ENCODE results near the gene TUBA4A. TPM values are rescaled to one million over a fixed set of nuclear protein-coding genes. Genes with fewer than 3 reads are reported as not detected.

Gene TUBA4A
- total and polyA plus RNA-seq, 9 of the 15 experiments (the other 6 are each of a cell fraction or from before 2014, with no cell fraction given) = 25.1 to 174 (median 42.4) TPM

GRCh38 chr2:219297766-219298456 lies 44.2 kb upstream of the TUBA4A start (continued):
- TF ChIP-seq FOXJ2 (tag; IDR thresholded peaks at IDR 0.05) (no peak), PCBP2 (IDR thresholded peaks at IDR 0.05; ENCODE audit: low read depth, low read length, poor library complexity, severe bottlenecking) (no peak)

GRCh38 chr2:219296631-219297391 lies 43.1 kb upstream of the TUBA4A start:
- H4K20me1 ChIP-seq (replicated peaks; ENCODE audit: control insufficient read depth, insufficient read depth, low read length) = no peaks in the 10 kb centered on the region
- H3K4me3 ChIP-seq = no peak overlapping the region
- peaks cover 8 to 25% of the 10 kb centered on the region in 2 experiments for H3K27me3 ChIP-seq (ENCODE audit: control insufficient read depth in 2 of 2, insufficient read depth in 2 of 2, low read length in 2 of 2)
- H2AFZ ChIP-seq (ENCODE audit: low read depth, low read length) = no peak overlapping the region
- BruUV-seq (replicated peaks) = no TSS peak
- no peaks in the 10 kb centered on the region for H3K79me2 ChIP-seq (ENCODE audit: control insufficient read depth, insufficient read depth, low read length)
- H3K9me1 ChIP-seq (ENCODE audit: control insufficient read depth, insufficient read depth, low read length) = no peaks in the 10 kb centered on the region
- WGBS (ENCODE audit: insufficient coverage, low coverage, missing lambda C conversion rate) = 83% methylated on average over 8 of the region's 25 CpGs
- no peak for ATAC-seq
- 0 out of 2 replicates have a peak, but pooled peaks have one; percentile 16 for TF ChIP-seq RBFOX2 (IDR thresholded peaks at IDR 0.05; ENCODE audit: low read depth, low read length)
- no peak for TF ChIP-seq BRF2 (IDR thresholded peaks at IDR 0.05; ENCODE audit: borderline replicate concordance, insufficient read depth, insufficient read length)
- peak overlapping the region in 1 of 2 experiments; percentile 79; a peak in 2 of 4 replicates for H3K9ac ChIP-seq (ENCODE audit: insufficient read depth in 1 of 2, low read depth in 2 of 2, low read length in 2 of 2)
- in situ Hi-C loops (cut with MboI) (no loop called here), intact Hi-C loops (cut with micrococcal nuclease) (loop anchor here (5.0 kb wide), 2 partner anchors 55 to 70 kb away; partner anchors contain the start of genes ANKZF1 and ATG9A)
- H3K4me1 ChIP-seq (replicated peaks in 1 of 2; ENCODE audit: control insufficient read depth in 2 of 2, insufficient read depth in 2 of 2, low read length in 2 of 2) = peaks cover 22 to 44% of the 10 kb centered on the region in 2 experiments; a peak in 4 of 5 replicates
- no peaks in the 10 kb centered on the region for H3K9me3 ChIP-seq (replicated peaks; ENCODE audit: control insufficient read depth, insufficient read depth, low read depth, low read length)
- H3K4me2 ChIP-seq (ENCODE audit: insufficient read depth, low read length) = no peak overlapping the region
- CTCF ChIA-PET (ENCODE audit: low intra/inter-chr PET ratio) = interaction anchor here (4.2 kb wide), 1 partner anchor 18 kb away, joined by 28 read pairs; the partner anchor contains the start of gene DNAJB2
- H3K36me3 ChIP-seq (ENCODE audit: control insufficient read depth, insufficient read depth, low read length) = no peaks in the 10 kb centered on the region
- DNase-seq (ENCODE audit: extremely low read depth in 1 of 4, low spot score in 3 of 4) = no peak
- POLR2A ChIA-PET = interaction anchor here (0.6 to 1.4 kb wide), 2 partner anchors 19 to 65 kb away, joined by 3 read pairs; no protein-coding TSS in a partner anchor
- no peak for FAIRE-seq
- no peak overlapping the region for H3K27ac ChIP-seq (ENCODE audit: extremely low read depth, low read depth, low read length)
